AG08396 (cell line): ENCODE results near the gene BORCS8.
A peak's percentile ranks its signal among the peaks of the same experiment; 100 is the strongest.
"Not testable (repeated sequence)": the region's sequence is repeated elsewhere in the genome, so short reads cannot be mapped to it uniquely, and the experiment has no call there.

Experiments used
- DNase-seq: peaks from one replicate; pipeline ENCODE4 v3.0.0; 2012; ENCODE audit warnings: low spot score, mixed read lengths

The BORCS8 gene

GRCh38 chr19:19179548-19180441 is 12.2 kb downstream of the BORCS8 start:
- no peak for DNase-seq

GRCh38 chr19:19176950-19177349 is 15.0 kb downstream of the BORCS8 start:
- no peak for DNase-seq

- DNase-seq, result not testable (repeated sequence)
Measured at GRCh38 chr19:19173243-19173642, 18.7 kb downstream of the BORCS8 start.

GRCh38 chr19:19171821-19172532 is 20.0 kb downstream of the BORCS8 start:
- DNase-seq, result peak; percentile 73

- no peak for DNase-seq
Measured at GRCh38 chr19:19170873-19171672, 20.9 kb downstream of the BORCS8 start.

- DNase-seq, result peak; percentile 90
Measured at GRCh38 chr19:19170053-19170872, 21.7 kb downstream of the BORCS8 start, which contains the start of gene MEF2B. Gene MEF2B, minus strand, starts transcription at chr19:19170263. Its CDS starts 19,528 bp downstream, at chr19:19150735.

- no peak for DNase-seq
Measured at GRCh38 chr19:19169236-19170052, 22.5 kb downstream of the BORCS8 start.

- no peak for DNase-seq
Measured at GRCh38 chr19:19167612-19168011, 24.3 kb downstream of the BORCS8 start.

- no peak for DNase-seq
Measured at GRCh38 chr19:19165396-19165795, 26.6 kb downstream of the BORCS8 start.

GRCh38 chr19:19162495-19162894 is 29.5 kb downstream of the BORCS8 start:
- no peak for DNase-seq

GRCh38 chr19:19160461-19161035 is 31.4 kb downstream of the BORCS8 start:
- no peak for DNase-seq

- DNase-seq, result no peak
Measured at GRCh38 chr19:19159534-19159933, 32.4 kb downstream of the BORCS8 start.

- no peak for DNase-seq
Measured at GRCh38 chr19:19157808-19158207, 34.1 kb downstream of the BORCS8 start.

- DNase-seq, result no peak
Measured at GRCh38 chr19:19155495-19156219, 36.3 kb downstream of the BORCS8 start.

GRCh38 chr19:19154768-19155494 is 37.0 kb downstream of the BORCS8 start:
- DNase-seq, result no peak

- DNase-seq, result no peak
Measured at GRCh38 chr19:19152668-19153384, 39.1 kb downstream of the BORCS8 start.

- DNase-seq, result no peak
Measured at GRCh38 chr19:19151418-19151817, 40.5 kb downstream of the BORCS8 start.

GRCh38 chr19:19149435-19149834 is 42.5 kb downstream of the BORCS8 start:
- no peak for DNase-seq
